NCI-H524 treated with DMSO at 0.1 percent for 48 hours (cell line): ENCODE results near the gene LCOR.

ENCODE experiments used
- DNase-seq: peaks from one replicate; lab custom pipeline; 2025; lab: John Stamatoyannopoulos, UW

LCOR gene

DNA sequence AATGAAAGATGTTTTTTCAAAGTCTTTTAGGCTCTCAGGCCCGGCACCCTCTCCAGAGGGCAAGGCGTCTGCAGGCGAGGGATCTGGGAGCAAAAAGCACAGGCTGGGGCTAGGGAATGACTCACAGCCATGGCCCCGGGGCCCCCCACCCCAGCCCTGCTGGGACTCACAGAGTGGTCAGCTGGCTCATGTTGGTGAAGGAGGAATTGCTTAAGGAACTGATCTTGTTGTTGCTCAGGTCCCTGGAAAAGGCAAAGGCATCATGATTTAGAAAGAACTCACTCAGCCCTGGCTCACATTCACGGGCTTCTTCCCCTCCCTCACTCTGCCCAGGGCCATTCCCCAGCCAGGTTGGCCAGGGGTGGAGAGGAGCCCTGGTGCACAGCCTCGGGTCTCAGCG lies 202.2 kb downstream of the LCOR start:
- DNase-seq: no peak

DNA sequence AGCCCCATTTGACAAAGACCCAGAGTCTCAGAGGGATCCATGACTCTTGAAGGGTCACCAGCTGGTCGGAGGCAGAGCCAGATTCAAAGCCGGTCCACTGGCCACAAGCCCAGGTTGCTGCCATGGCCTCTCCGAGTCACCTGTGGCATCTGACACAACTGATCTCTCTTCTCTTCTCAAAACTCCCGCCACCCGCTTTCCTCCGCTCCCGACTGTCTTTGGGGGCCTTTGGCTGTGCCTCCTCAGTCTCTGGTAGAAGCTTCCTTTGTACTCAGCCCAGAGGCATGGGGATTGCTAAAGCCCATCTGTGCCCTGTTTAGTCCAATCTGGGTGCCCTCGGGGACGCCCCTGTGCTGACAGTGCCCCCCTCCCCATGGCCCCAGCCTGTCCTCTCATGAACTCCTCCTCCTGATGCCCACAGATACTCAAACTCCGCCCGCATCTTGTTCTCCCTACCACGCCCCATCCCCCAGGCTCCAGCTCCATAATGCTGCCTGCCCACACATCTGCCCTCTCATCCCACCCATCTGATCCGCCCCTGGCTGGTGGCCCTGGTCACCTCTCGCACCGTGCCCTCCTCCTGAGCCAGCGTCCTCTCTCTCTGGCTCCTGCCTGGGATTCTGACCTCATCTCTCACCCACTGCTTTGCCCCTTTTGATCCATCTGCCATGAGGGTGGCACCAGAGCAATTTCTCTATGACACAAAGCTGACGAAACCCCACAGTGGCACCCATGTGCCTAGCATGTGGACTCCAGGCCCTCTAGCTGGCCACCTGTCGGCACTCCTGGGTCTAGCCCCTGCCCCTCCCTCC lies 203.1 kb downstream of the LCOR start:
- no peak for DNase-seq

DNA sequence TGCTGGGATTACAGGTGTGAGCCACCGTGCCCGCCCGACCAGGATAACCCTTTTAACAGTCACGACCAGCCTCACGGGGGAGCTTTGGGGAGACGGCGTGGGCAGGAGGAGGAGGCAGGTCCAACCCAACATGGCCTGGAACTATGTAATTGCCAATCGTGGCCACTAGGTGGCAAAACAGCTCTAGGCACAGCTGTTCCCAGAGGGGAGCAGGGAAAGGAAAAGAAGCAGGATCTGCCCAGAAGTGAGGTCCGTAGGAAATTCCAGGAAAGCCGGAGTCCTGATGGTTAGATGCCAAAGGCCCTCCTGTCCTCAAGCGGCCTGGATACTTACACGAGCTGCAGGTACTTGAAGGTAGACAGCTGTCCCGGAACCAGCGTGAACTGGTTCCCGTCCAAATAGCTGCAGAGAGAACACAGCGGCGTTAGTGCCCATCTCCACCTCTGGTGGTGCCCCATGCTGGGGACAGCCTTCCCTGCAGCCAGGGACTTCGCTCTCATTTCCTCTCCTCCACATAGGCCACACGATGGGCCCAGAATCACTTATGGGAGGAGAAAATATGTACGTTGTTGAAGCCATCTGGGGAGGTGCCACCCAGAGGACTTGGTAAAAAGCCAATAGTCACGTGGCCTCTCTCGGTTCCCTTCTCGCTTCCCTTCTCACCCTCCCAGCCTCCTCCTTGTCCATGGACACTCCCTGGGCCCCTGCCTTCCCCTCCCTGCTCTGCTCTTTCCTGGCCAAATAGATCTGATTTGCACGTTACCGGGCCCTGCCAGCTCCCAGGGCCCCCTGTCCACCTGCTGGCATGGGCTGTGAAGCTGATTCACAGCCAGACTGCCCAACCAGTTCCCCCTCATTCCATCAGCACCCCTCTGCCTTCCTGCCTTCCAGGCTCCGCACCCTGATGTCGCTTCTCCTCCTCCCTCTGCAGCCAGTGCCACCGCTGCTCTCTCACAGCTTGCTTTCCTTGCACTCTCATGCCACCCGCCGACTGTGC lies 205.6 kb downstream of the LCOR start:
- DNase-seq: peak; percentile 6

DNA sequence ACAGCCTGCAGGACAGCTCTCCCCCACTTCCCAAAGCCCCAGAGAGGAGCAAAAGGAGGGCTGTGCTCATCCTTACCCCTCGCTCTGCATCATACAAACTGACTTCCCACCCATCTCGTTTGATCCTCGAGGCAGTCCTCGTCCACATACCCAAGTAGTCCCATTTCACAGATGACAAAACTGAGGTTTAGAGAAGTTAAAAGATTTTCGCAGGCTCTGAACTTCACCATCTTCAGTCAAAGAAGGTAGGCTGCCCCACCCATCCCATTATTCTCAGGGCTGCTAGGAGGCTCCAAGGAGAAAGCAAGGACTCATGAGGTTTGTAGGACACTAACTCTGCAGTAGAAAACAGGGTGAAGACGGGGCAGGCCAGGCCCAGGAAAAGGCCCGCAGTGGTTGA lies 206.6 kb downstream of the LCOR start:
- DNase-seq: no peak

DNA sequence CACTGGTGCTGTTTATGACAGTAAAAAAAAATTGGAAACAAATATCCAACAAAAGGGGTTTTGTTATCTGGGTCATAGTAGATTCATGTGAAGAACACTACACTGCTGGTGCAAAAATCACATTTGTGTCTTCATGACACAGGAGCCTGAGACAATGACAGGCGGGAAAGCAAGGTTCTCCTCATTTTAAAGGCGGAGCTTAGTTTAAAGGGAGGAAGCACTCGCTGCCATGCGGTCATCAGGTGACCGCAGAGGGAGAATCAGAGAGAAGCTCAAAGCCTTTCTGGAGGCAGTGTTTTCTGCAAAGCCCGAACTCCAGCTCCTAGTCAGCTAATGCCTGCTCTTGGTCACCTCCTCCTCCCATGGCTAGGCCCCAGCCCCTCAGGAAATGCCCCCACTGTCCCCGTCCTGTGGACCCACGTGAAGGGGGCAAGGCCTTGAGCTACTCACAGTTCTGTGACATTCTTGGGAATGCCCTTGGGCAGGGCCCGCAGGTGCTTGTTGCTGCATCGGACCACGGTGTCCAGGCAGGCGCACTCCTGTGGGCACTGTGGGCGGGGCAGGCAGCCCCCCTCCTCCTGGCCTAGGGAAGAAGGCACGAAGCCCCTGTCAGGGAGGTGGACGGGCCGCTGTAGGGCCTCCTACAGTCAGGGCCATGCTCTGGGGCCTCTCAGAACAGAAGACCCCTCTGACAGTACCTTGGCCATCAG lies 207.6 kb downstream of the LCOR start:
- DNase-seq: no peak

DNA sequence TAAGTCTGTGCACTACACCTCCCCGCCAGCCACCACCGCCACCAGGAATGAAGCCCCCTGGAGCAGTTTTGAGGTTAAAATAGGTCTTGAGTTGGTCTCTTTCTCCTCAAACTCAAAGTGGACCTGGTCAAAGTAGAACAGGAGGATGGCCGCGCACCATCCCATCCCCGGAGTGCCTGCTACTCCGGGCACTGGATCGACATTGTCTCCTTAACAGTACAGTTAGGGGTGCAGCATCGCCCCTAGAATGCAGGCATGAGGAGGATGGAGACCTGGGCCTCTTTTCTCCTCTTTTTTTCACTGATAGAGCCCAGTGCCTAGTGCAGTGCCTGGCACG lies 208.1 kb downstream of the LCOR start:
- DNase-seq: no peak

DNA sequence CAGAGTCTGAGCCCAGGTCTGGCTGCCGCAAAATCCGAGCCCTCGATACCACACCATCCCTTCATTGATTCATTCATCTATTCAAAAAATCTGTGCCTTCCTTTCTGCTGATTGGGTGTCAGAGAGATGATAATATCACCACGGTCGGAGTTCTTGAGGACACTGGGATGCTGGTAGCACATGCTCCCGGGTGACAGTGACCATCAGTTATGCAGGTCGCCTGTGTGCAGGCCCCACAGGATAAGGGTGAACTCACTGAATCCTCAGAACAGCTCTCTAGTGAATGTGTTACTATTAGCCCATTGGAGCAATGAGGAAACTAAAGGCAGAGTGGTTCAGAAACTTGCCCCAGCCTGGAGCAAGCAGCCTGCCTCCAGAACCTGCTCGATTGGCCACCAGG lies 208.6 kb downstream of the LCOR start:
- no peak for DNase-seq

DNA sequence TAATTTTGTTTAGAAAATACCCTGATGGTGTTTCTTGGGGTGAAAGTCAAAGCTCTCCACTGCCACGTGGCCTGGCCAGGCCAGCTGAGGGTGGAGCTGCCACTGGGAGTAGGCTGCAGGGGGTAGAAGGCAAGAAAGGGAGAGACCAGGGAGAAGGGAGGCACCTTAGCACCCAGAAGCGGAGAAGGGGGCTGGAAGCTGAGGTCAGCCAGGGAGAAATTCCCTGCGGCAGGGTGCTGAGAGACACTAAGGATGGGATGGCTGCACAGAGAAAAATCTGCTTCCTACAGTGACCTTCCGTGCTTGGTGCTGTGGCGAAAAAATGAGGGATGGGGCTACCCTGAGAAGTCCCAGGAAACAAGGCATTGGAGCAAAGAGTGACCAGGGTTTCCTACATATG lies 210.0 kb downstream of the LCOR start:
- DNase-seq: no peak

DNA sequence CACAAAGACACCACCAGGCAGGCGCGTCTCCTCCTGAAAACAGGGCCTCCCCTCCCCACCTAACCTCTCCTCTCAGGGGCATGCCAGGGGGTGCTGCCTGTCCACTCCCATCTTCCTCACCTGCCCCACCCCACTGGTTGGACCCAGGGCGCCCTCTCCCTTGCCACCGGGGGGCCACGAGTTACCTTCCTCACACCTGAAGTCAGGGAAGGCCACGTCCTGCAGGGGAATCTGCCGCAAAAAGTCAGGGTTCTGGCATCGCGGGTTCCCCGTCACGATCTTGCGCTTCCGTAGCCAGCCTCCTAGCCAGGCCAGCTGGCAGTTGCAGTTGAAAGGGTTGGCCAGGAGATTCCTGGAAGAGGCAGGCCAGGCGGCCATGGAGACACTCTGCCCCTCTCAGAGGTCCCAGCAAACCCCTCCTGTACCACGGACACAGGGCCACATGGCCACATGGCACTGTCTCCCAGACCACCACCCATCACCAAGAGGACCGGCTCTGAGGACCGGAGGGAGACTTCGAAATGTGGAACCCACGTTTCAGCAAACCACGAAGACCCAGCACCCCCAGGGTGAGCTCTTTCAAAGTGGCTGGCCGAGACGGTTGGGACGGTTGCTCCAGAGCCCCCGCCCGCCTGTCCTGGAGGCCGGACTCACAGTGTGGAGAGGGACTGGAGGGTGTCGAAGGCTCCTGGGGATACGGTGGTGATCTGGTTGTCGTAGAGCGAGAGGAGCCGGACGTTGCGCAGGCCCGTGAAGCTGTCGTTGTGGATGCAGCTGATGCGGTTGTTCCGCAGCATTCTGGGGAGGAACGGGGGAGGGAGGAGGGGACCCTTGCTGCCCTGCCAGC lies 210.8 kb downstream of the LCOR start:
- DNase-seq: no peak

DNA sequence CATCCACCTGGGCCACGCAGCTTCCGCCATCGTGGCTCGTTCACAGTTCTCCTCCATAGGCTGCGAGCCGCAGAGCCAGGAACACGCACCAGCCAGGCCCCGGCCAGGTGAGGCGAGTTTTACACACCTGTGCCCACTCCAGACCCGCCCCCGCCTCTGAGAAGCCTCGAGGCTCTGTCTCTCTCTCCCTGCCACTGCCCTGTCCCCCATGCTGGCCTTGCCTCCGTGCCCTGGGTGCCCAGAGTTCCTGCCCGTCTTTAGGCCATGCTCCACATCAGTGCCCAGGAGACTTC lies 211.4 kb downstream of the LCOR start:
- DNase-seq: no peak
